ENCODE measurements around the gene COG5.
A peak's percentile ranks its signal among the peaks of the same experiment; 100 is the strongest.

The COG5 gene

DNA sequence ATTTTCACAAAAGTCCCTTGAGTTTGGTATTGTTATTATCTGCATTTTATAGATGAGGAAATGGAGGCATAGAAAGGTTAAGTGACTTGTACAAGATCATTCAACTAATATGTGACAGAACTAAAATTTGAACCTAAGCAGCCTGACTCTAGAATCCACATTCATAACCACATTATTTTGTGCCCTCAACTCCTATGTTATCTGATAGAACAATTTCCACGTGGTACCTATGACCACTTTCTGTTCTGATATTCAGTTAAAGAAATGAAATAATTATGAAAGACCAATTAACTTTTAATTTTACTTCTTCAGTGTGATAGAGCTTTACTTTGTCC, 33.8 kb upstream of the COG5 start:
- no peaks in the 10 kb centered on the region for H3K27me3 ChIP-seq (ENCODE audit: control insufficient read depth, insufficient read depth, low read length)
- no peaks in the 10 kb centered on the region for H3K79me2 ChIP-seq
- no peak overlapping the region for H3K4me3 ChIP-seq (ENCODE audit: low read depth, low read length)
- no peaks in the 10 kb centered on the region for H3K4me1 ChIP-seq
- H3K4me2 ChIP-seq (ENCODE audit: low read length) = no peak overlapping the region
- no peak overlapping the region for H3K9ac ChIP-seq
- TF ChIP-seq, protein P1, sequence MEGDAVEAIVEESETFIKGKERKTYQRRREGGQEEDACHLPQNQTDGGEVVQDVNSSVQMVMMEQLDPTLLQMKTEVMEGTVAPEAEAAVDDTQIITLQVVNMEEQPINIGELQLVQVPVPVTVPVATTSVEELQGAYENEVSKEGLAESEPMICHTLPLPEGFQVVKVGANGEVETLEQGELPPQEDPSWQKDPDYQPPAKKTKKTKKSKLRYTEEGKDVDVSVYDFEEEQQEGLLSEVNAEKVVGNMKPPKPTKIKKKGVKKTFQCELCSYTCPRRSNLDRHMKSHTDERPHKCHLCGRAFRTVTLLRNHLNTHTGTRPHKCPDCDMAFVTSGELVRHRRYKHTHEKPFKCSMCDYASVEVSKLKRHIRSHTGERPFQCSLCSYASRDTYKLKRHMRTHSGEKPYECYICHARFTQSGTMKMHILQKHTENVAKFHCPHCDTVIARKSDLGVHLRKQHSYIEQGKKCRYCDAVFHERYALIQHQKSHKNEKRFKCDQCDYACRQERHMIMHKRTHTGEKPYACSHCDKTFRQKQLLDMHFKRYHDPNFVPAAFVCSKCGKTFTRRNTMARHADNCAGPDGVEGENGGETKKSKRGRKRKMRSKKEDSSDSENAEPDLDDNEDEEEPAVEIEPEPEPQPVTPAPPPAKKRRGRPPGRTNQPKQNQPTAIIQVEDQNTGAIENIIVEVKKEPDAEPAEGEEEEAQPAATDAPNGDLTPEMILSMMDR (IDR thresholded peaks at IDR 0.05) = no peak
- H3K36me3 ChIP-seq (ENCODE audit: control insufficient read depth, insufficient read depth, low read length) = peaks cover 3% of the 10 kb centered on the region
- no peaks in the 10 kb centered on the region for H3K9me3 ChIP-seq (ENCODE audit: control insufficient read depth, low read length)
- no peak overlapping the region for H3K27ac ChIP-seq
- no peak overlapping the region for H2AFZ ChIP-seq

DNA sequence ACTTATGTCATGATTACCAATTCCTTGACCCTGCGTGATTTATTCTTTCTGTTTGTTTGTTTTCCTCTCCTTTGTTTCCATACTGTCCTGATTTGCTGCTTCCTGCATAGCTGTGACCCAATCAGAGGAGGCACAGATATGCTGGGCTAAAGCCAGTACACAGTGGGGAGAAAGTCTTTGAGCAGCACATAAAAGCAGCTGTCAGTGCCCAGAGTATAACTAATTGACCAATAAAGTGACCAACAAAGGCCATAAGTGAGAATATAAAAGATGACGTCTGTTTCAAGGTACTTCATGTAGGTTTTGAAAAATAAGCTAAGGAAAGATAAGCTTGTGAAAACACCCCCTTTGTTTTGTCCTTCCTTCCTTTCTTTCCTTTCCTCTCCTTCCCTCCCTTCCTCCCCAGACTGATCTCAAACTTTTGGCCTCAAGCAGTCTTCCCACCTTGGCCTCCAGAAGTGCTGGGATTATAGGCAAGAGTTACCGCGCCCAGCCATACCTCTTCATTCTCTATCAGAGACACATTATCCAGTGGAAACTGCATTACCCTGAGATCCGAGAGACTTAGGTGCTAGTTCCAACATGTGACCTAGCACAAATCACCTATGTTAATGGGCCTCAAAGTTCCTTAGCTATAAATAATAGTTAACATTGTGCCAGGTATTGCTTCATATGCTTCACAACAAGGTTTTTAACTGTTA, 33.3 kb upstream of the COG5 start:
- Histone ChIP-seq H3K4me2 (ENCODE audit: low read length) (no peak overlapping the region), H3K79me2 (no peaks in the 10 kb centered on the region), H3K4me3 (ENCODE audit: low read depth, low read length) (no peak overlapping the region), H2AFZ (no peak overlapping the region), H3K4me1 (no peaks in the 10 kb centered on the region), H3K9ac (no peak overlapping the region), H3K27ac (no peak overlapping the region), H3K9me3 (ENCODE audit: control insufficient read depth, low read length) (no peaks in the 10 kb centered on the region), H3K27me3 (ENCODE audit: control insufficient read depth, insufficient read depth, low read length) (no peaks in the 10 kb centered on the region), H3K36me3 (ENCODE audit: control insufficient read depth, insufficient read depth, low read length) (peaks cover 3% of the 10 kb centered on the region)
- TF ChIP-seq, protein P1 (IDR thresholded peaks at IDR 0.05) = no peak

DNA sequence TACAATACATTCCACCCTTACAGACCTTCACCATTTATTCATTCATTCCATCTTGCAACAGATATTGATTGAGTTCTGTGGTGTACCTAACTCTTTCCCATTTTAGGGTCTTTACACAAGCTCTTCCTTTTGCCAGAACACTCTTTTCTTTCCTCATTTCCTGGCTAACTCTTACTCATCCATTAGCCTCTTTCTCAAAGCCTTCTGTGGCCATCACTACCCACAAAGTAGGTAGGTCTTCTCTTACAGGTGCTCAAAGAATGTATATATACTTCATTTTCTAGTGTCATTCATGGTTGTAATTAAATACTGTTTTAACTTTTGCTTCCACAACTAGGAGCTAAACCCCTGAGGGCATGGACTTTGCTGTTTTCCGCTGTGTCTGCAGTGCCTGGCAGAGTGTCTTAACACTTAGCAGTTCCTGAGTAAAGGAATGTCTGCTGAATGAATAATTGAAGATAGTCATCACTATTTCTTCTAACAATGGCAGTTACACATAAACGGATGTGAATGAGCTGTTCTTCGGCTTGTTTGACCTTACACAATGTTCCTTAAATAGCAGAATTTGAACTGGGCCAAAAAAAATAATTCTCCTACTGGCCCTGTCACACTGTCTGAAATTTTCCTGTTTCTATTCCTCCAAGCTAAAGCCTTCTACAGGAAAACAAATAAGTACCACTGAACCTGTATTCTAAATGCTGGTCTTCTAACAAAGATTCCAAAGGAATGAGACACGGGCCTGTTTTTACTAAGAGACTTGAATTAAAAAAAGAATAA, 31.4 kb upstream of the COG5 start:
- Histone ChIP-seq H3K27me3 (ENCODE audit: control insufficient read depth, insufficient read depth, low read length) (no peaks in the 10 kb centered on the region), H3K4me3 (ENCODE audit: low read depth, low read length) (no peak overlapping the region), H3K4me1 (no peaks in the 10 kb centered on the region), H3K27ac (peak overlapping the region; percentile 41), H3K36me3 (ENCODE audit: control insufficient read depth, insufficient read depth, low read length) (no peaks in the 10 kb centered on the region), H3K4me2 (ENCODE audit: low read length) (peak overlapping the region; percentile 7), H3K9me3 (ENCODE audit: control insufficient read depth, low read length) (no peaks in the 10 kb centered on the region), H3K9ac (no peak overlapping the region), H2AFZ (no peak overlapping the region), H3K79me2 (no peaks in the 10 kb centered on the region)
- TF ChIP-seq, protein P1 (IDR thresholded peaks at IDR 0.05) = no peak

DNA sequence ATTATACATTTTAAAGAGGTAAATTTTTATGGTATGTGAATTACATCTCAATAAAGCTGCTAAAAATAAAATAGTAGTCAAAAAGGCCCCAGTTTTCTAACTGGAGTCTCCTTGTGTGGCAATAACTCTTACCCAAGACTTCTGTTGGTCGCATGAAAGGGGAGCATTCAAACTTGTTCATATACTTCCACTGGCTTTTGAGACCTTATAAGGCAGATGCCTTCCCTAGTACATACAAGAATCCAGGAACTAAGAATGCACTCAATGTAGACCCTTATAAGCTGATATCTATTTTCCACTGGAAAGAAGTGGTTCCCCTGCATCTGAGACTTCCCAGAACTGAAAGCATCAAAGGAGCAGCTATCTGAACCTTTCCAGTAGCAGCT, 29.3 kb upstream of the COG5 start:
- no peaks in the 10 kb centered on the region for H3K79me2 ChIP-seq
- H3K27me3 ChIP-seq (ENCODE audit: control insufficient read depth, insufficient read depth, low read length) = no peaks in the 10 kb centered on the region
- no peak overlapping the region for H3K9ac ChIP-seq
- no peak overlapping the region for H3K4me3 ChIP-seq (ENCODE audit: low read depth, low read length)
- no peaks in the 10 kb centered on the region for H3K9me3 ChIP-seq (ENCODE audit: control insufficient read depth, low read length)
- H3K36me3 ChIP-seq (ENCODE audit: control insufficient read depth, insufficient read depth, low read length) = no peaks in the 10 kb centered on the region
- H2AFZ ChIP-seq = no peak overlapping the region
- H3K4me2 ChIP-seq (ENCODE audit: low read length) = no peak overlapping the region
- TF ChIP-seq, protein P1 (IDR thresholded peaks at IDR 0.05) = no peak
- no peak overlapping the region for H3K27ac ChIP-seq
- no peaks in the 10 kb centered on the region for H3K4me1 ChIP-seq

Measured in parathyroid adenoma (tissue), 2 donors.